CD4-positive, alpha-beta T cell (primary cell): ENCODE results near the gene HNRNPU. TPM values are rescaled to one million over a fixed set of nuclear protein-coding genes. Genes with fewer than 3 reads are reported as not detected.
"Not testable (repeated sequence)": the region's sequence is repeated elsewhere in the genome, so short reads cannot be mapped to it uniquely, and the experiment has no call there.

Source experiments
- ATAC-seq: fragments of 200-7000 bp; cut with Tn5 transposase; one replicate; pipeline ENCODE4 v1.10.0; 2022; ENCODE audit warnings: mild to moderate bottlenecking; ENCODE audit not compliant: poor library complexity
- CTCF ChIA-PET: fragments of 350-600 bp; sonication (Branson Sonifier 250); formaldehyde crosslinking; loops from one replicate; lab custom pipeline; 2021; ENCODE audit warnings: antibody characterized with exemption, inconsistent platforms; lab: Charles Lee
- POLR2A ChIA-PET: fragments of 350-600 bp; sonication (Branson Sonifier 250); formaldehyde crosslinking; loops from one replicate; lab custom pipeline; 2021; ENCODE audit warnings: antibody characterized with exemption, inconsistent platforms; lab: Charles Lee
- DNase-seq, 14 experiments: peaks; one replicate each; pipeline ENCODE4 v3.0.0-alpha.2; 2013 to 2020; ENCODE audit warnings: mixed read lengths in 2 of 14
- H3K27ac ChIP-seq, 2 donors: one replicate each; pipeline versions ENCODE4 v1.5.1 to v1.7.0; 2013; ENCODE audit warnings: low read length in 2 of 2, low read depth in 1 of 2, mild to moderate bottlenecking in 1 of 2
- H3K27me3 ChIP-seq, 2 experiments: 1 replicate in 1 of 2; 2 replicates in 1 of 2; pipeline versions ENCODE4 v1.6.1 to v1.7.0; 2013; ENCODE audit warnings: low read length in 2 of 2, control low read depth in 1 of 2, mild to moderate bottlenecking in 1 of 2, moderate library complexity in 1 of 2; ENCODE audit not compliant: insufficient read depth in 2 of 2, control insufficient read depth in 1 of 2
- H3K36me3 ChIP-seq: one replicate; pipeline ENCODE4 v1.6.1; 2013; ENCODE audit warnings: low read length, control low read depth; ENCODE audit not compliant: insufficient read depth
- H3K4me1 ChIP-seq: one replicate; pipeline ENCODE4 v1.6.1; 2013; ENCODE audit warnings: low read length, control low read depth; ENCODE audit not compliant: insufficient read depth
- H3K4me3 ChIP-seq: one replicate; pipeline ENCODE4 v1.5.1; 2013; ENCODE audit warnings: mild to moderate bottlenecking, low read length, moderate library complexity
- H3K9me3 ChIP-seq, 2 experiments: 1 replicate in 1 of 2; 2 replicates in 1 of 2; pipeline versions ENCODE4 v1.6.1 to v1.7.0; 2013; ENCODE audit warnings: low read length in 2 of 2, mild to moderate bottlenecking in 2 of 2, control low read depth in 1 of 2, moderate library complexity in 1 of 2; ENCODE audit not compliant: control insufficient read depth in 1 of 2, insufficient read depth in 1 of 2
- H3K27ac Mint-ChIP-seq: one replicate; pipeline ENCODE4 v1.8.0; 2020; ENCODE audit warnings: mixed read lengths
- H3K27me3 Mint-ChIP-seq: one replicate; pipeline ENCODE4 v1.8.0; 2021; ENCODE audit warnings: mixed read lengths
- H3K36me3 Mint-ChIP-seq: one replicate; pipeline ENCODE4 v1.8.0; 2021; ENCODE audit warnings: low read depth, mixed read lengths
- H3K4me1 Mint-ChIP-seq: one replicate; pipeline ENCODE4 v1.8.0; 2021; ENCODE audit warnings: low read depth, mixed read lengths
- H3K4me3 Mint-ChIP-seq: one replicate; pipeline ENCODE4 v1.8.0; 2020; ENCODE audit warnings: mild to moderate bottlenecking, mixed read lengths
- H3K9me3 Mint-ChIP-seq: one replicate; pipeline ENCODE4 v1.8.0; 2020; ENCODE audit warnings: mixed read lengths
- intact Hi-C, 2 experiments: fragments of 100-400 bp; cut with DNase I in 1 of 2; cut with micrococcal nuclease in 1 of 2; formaldehyde crosslinking; loops; one replicate each; pipeline versions ENCODE4 v1.15.1 to v1.9.0; 2023 to 2025; cut with DNase I, micrococcal nuclease
- total RNA-seq, 174 experiments: library from RNA in 2 of 174; stranded (reverse) in 2 of 174; gene quantifications; one replicate each; pipeline ENCODE4 v1.2.3 and lab custom pipeline; 2021 to 2026
- TF ChIP-seq, protein P1 (sequence below): fragments of 200-600 bp; IDR thresholded peaks from one replicate; pipeline ENCODE4 v1.8.0; 2022; ENCODE audit warnings: antibody characterized with exemption, mild to moderate bottlenecking

The HNRNPU gene
- total RNA-seq, 2 experiments from 2014 or later, result 415 TPM

- DNase-seq (peak; percentile 30 to 80 (median 43)), ATAC-seq (peak; percentile 41)
- intact Hi-C loops, result loop anchor here (1.0 to 10.0 kb wide), 6 partner anchors 85 to 1579 kb away; partner anchors contain the start of genes ADSS2 (in 1 of the 2), CATSPERE (in 1 of the 2), CEP170 (in 1 of the 2) and SDCCAG8 (in 1 of the 2)
- H3K36me3 ChIP-seq, result peaks cover under 1% of the 10 kb centered on the region
- ChIA-PET POLR2A (interaction anchor here (0.6 to 16.6 kb wide), 31 partner anchors 10 to 1603 kb away, joined by 3 to 1262 read pairs (median 6); partner anchors contain the start of genes ADSS2, CATSPERE, CEP170 and DESI2), CTCF (interaction anchor here (0.8 to 5.9 kb wide), 7 partner anchors 13 to 208 kb away, joined by 3 to 63 read pairs (median 10); partner anchors contain the start of gene HNRNPU)
- peaks cover 11% of the 10 kb centered on the region for H3K4me1 ChIP-seq
- H3K27ac Mint-ChIP-seq, result peak overlapping the region; percentile 99
- peak overlapping the region; percentile 97 to 98 for H3K27ac ChIP-seq
- peak overlapping the region; percentile 87 for H3K4me3 ChIP-seq
- H3K4me1 Mint-ChIP-seq, result peaks cover 38% of the 10 kb centered on the region
- TF ChIP-seq, protein P1, sequence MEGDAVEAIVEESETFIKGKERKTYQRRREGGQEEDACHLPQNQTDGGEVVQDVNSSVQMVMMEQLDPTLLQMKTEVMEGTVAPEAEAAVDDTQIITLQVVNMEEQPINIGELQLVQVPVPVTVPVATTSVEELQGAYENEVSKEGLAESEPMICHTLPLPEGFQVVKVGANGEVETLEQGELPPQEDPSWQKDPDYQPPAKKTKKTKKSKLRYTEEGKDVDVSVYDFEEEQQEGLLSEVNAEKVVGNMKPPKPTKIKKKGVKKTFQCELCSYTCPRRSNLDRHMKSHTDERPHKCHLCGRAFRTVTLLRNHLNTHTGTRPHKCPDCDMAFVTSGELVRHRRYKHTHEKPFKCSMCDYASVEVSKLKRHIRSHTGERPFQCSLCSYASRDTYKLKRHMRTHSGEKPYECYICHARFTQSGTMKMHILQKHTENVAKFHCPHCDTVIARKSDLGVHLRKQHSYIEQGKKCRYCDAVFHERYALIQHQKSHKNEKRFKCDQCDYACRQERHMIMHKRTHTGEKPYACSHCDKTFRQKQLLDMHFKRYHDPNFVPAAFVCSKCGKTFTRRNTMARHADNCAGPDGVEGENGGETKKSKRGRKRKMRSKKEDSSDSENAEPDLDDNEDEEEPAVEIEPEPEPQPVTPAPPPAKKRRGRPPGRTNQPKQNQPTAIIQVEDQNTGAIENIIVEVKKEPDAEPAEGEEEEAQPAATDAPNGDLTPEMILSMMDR, result no peak
- H3K36me3 Mint-ChIP-seq, result peaks cover 36% of the 10 kb centered on the region
- no peaks in the 10 kb centered on the region for H3K9me3 ChIP-seq
- H3K9me3 Mint-ChIP-seq, result no peaks in the 10 kb centered on the region
- no peaks in the 10 kb centered on the region for H3K27me3 Mint-ChIP-seq
- H3K27me3 ChIP-seq, result no peaks in the 10 kb centered on the region
- H3K4me3 Mint-ChIP-seq, result peak overlapping the region; percentile 98
Observed at GRCh38 chr1:244833734-244834542, 30.4 kb downstream of the HNRNPU start.

- not testable (repeated sequence) for ATAC-seq, H3K4me3 Mint-ChIP-seq, H3K36me3 ChIP-seq, H3K9me3 Mint-ChIP-seq, DNase-seq, H3K27me3 Mint-ChIP-seq, H3K9me3 ChIP-seq, H3K27me3 ChIP-seq
- ChIA-PET POLR2A (interaction anchor here (1.3 to 16.6 kb wide), 10 partner anchors 9 to 1578 kb away, joined by 3 to 1262 read pairs (median 20); partner anchors contain the start of genes CEP170, DESI2, HNRNPU and SDCCAG8), CTCF (interaction anchor here (1.1 to 5.9 kb wide), 5 partner anchors 26 to 209 kb away, joined by 3 to 63 read pairs (median 12); partner anchors contain the start of gene HNRNPU)
- H3K36me3 Mint-ChIP-seq, result peaks cover 29% of the 10 kb centered on the region
- Histone ChIP-seq H3K27ac (peak overlapping the region; percentile 97 to 98), H3K4me1 (peaks cover 11% of the 10 kb centered on the region), H3K4me3 (peak overlapping the region; percentile 87)
- H3K4me1 Mint-ChIP-seq, result peaks cover 31% of the 10 kb centered on the region
- peak overlapping the region; percentile 99 for H3K27ac Mint-ChIP-seq
- intact Hi-C loops, result loop anchor here (5.0 to 10.0 kb wide), 4 partner anchors 371 to 1578 kb away; partner anchors contain the start of genes ADSS2 (in 1 of the 2), CATSPERE (in 1 of the 2), CEP170 (in 1 of the 2) and SDCCAG8 (in 1 of the 2)
Observed at GRCh38 chr1:244833260-244833659, 31.1 kb downstream of the HNRNPU start.

DNA sequence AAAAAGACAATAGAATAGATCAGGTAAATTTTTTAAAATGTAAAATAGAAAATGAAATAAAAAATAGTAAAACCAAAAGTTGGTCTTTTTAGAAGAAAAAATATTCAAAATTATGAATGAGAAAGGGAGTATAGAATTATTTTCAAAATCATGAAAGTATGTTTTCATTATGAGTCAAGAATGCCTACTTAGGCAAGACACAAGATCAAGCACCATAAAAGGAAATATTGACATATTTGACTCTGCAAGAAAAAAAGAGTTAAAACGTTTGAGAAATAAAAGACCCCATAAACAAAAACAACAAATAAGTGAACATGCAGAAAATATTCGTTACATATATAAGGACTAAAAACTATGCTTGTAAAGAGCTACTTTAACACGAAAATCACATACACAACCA lies 33.7 kb downstream of the HNRNPU start:
- intact Hi-C loops, result loop anchor here (2.0 to 10.0 kb wide), 5 partner anchors 28 to 1576 kb away; partner anchors contain the start of genes ADSS2 (in 1 of the 2), CATSPERE (in 1 of the 2), CEP170 (in 1 of the 2) and SDCCAG8 (in 1 of the 2)
- ATAC-seq (no peak), DNase-seq (no peak)
- TF ChIP-seq, protein P1, result no peak
- Histone ChIP-seq H3K4me1 (peaks cover 5% of the 10 kb centered on the region), H3K4me3 (no peak overlapping the region), H3K9me3 (no peaks in the 10 kb centered on the region), H3K27me3 (no peaks in the 10 kb centered on the region), H3K36me3 (no peaks in the 10 kb centered on the region), H3K27ac (no peak overlapping the region)
- Mint-ChIP-seq H3K36me3 (peaks cover 13% of the 10 kb centered on the region), H3K27me3 (no peaks in the 10 kb centered on the region), H3K4me1 (peaks cover 5% of the 10 kb centered on the region), H3K4me3 (no peak overlapping the region), H3K9me3 (no peaks in the 10 kb centered on the region), H3K27ac (no peak overlapping the region)
- ChIA-PET POLR2A (interaction anchor here (1.1 to 3.5 kb wide), 2 partner anchors 9 to 33 kb away, joined by 3 to 22 read pairs; partner anchors contain the start of gene HNRNPU), CTCF (interaction anchor here (1.2 to 1.5 kb wide), 3 partner anchors 34 to 212 kb away, joined by 3 to 4 read pairs (median 4); partner anchors contain the start of gene HNRNPU)
